ENCODE measurements around the gene HSPA1B.

DNA sequence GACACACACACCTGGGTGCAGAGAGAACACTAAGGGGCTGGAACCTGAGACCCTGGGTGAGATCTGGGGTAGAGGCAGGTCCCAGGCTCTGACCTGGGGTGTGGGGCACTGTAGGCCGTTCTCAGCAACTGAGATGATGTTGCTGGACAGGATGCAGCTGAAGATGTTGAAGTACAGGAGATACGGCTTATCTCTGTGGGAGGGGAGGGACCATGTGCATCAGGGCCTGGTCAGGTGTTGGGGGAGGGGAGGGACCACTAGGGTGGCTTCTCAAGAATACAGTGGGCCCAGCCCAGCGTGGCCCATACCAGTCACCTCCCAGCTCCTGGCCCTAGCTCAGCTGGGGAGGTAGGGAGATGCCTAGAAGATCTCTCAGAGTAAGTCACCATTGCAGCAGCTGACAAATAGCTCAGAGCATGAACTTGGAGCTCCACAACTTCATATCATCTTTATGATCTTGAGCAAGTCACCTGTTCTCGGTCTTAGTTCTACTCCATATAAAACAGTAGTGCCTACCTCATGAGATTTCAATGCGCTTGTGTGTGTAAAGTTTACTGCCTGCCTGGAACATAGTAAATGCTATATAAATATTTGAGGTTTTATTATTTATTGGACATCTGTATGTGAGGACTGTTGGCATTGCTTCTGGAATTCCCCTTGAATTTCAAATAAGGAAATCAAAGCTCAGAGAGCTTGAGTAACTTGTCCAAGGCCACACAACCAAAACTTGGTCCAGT lies 47.5 kb downstream of the HSPA1B start:
- TF ChIP-seq, protein P1, sequence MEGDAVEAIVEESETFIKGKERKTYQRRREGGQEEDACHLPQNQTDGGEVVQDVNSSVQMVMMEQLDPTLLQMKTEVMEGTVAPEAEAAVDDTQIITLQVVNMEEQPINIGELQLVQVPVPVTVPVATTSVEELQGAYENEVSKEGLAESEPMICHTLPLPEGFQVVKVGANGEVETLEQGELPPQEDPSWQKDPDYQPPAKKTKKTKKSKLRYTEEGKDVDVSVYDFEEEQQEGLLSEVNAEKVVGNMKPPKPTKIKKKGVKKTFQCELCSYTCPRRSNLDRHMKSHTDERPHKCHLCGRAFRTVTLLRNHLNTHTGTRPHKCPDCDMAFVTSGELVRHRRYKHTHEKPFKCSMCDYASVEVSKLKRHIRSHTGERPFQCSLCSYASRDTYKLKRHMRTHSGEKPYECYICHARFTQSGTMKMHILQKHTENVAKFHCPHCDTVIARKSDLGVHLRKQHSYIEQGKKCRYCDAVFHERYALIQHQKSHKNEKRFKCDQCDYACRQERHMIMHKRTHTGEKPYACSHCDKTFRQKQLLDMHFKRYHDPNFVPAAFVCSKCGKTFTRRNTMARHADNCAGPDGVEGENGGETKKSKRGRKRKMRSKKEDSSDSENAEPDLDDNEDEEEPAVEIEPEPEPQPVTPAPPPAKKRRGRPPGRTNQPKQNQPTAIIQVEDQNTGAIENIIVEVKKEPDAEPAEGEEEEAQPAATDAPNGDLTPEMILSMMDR (IDR thresholded peaks at IDR 0.05; ENCODE audit: poor library complexity, severe bottlenecking) = no peak
- TF ChIP-seq TAF1 (IDR thresholded peaks at IDR 0.05; ENCODE audit: low read depth) (no peak), RAD21 (conservative IDR thresholded peaks at IDR 0.05) (no peak), EZH2 (IDR thresholded peaks at IDR 0.05; ENCODE audit: borderline replicate concordance, insufficient read depth, low read length, poor library complexity, severe bottlenecking) (no peak), SMC3 (conservative IDR thresholded peaks at IDR 0.05; ENCODE audit: poor library complexity) (no peak), POLR2AphosphoS5 (IDR thresholded peaks at IDR 0.05) (no peak), EP300 (conservative IDR thresholded peaks at IDR 0.05; ENCODE audit: poor library complexity, severe bottlenecking) (no peak)

Measured in neural cell (in vitro differentiated cells).